Activated CD4-positive, alpha-beta T cell treated with anti-CD3 and anti-CD28 coated beads, Interleukin-2, amount 50 U/mL, for 4 hours (primary cell): Measurements from ENCODE around the gene CFP.

ENCODE experiments used
- DNase-seq, 2 experiments: peaks; one replicate each; pipeline ENCODE4 v3.0.0-alpha.2; 2020

Gene CFP

GRCh38 chrX:47573341-47574075, 56.2 kb downstream of the CFP start:
- no peak for DNase-seq
